Esophagus muscularis mucosa (tissue), 4 donors: ENCODE measurements around the gene EPHB1. TPM values are rescaled to one million over a fixed set of nuclear protein-coding genes. Genes with fewer than 3 reads are reported as not detected.

Experiments used
- DNase-seq: peaks from one replicate; pipeline ENCODE4 v3.0.0-alpha.2; 2017; ENCODE audit errors: extremely low spot score
- H3K27ac ChIP-seq, 4 donors: fragments of 200-600 bp; sonication (generic); replicated peaks in 1 of 4; 1 replicate in 3 of 4; 2 replicates in 1 of 4; pipeline ENCODE4 v1.5.1; 2016 to 2019; ENCODE audit warnings: mild to moderate bottlenecking in 1 of 4
- H3K27me3 ChIP-seq, 4 donors: fragments of 200-600 bp; sonication (generic); one replicate each; pipeline versions ENCODE4 v1.5.1 to v1.6.0; 2016 to 2019
- H3K36me3 ChIP-seq, 4 donors: fragments of 200-600 bp; sonication (generic); one replicate each; pipeline ENCODE4 v1.5.1; 2016 to 2019
- H3K4me1 ChIP-seq, 4 donors: fragments of 200-600 bp; sonication (generic); one replicate each; pipeline ENCODE4 v1.5.1; 2016 to 2019
- H3K4me3 ChIP-seq, 4 donors: fragments of 200-600 bp; sonication (generic); 1 replicate in 2 of 4; 2 replicates in 2 of 4; pipeline ENCODE4 v1.5.1; 2016 to 2019; ENCODE audit warnings: mild to moderate bottlenecking in 4 of 4, moderate library complexity in 1 of 4
- H3K9me3 ChIP-seq, 4 donors: fragments of 200-600 bp; sonication (generic); 1 replicate in 3 of 4; 2 replicates in 1 of 4; pipeline ENCODE4 v1.5.1; 2016 to 2019
- CTCF ChIP-seq, 3 experiments: fragments of 200-600 bp in 2 of 3; fragments of 450-650 bp in 1 of 3; sonication (generic) in 2 of 3; IDR thresholded peaks; one replicate each; pipeline ENCODE4 v1.5.1; 2017 to 2019; ENCODE audit warnings: antibody characterized with exemption in 3 of 3, mild to moderate bottlenecking in 2 of 3, moderate library complexity in 1 of 3
- EP300 ChIP-seq: sonication (generic); formaldehyde crosslinking; IDR thresholded peaks from one replicate; pipeline ENCODE4 v1.6.1; 2017; ENCODE audit warnings: antibody characterized with exemption
- POLR2A ChIP-seq: fragments of 450-650 bp; IDR thresholded peaks from one replicate; pipeline ENCODE4 v1.6.1; 2017; ENCODE audit warnings: antibody characterized with exemption, moderate library complexity, mild to moderate bottlenecking, low read depth
- POLR2AphosphoS5 ChIP-seq, 2 donors: sonication (generic); formaldehyde crosslinking; IDR thresholded peaks; one replicate each; pipeline ENCODE4 v1.6.1; 2017; ENCODE audit warnings: antibody characterized with exemption in 2 of 2
- WGBS: methylation state at CpG from one replicate; pipeline ENCODE4 v1.1.5; 2018; 5-methylcytosine and 5-hydroxymethylcytosine counted together
- intact Hi-C: fragments of 100-400 bp; cut with DNase I; formaldehyde crosslinking; loops from one replicate; pipeline ENCODE4 v1.15.1; 2023
- total RNA-seq, 4 donors: library from RNA; depleted of rRNA; stranded (reverse); fragments of >200 nt; gene quantifications; one replicate each; pipeline versions ENCODE4 v1.1.0 to v1.2.1, GENCODE V29; 2016

The EPHB1 gene
- total RNA-seq, 4 donors from 2014 or later, result under 0.01 to 6.1 (median 2.8) TPM

GRCh38 chr3:134941820-134942219 lies 146.8 kb downstream of the EPHB1 start:
- no peaks in the 10 kb centered on the region for H3K36me3 ChIP-seq
- H3K27me3 ChIP-seq, result no peaks in the 10 kb centered on the region
- 90% methylated on average over 1 of the region's 1 CpG for WGBS
- H3K27ac ChIP-seq, result no peak overlapping the region
- no peaks in the 10 kb centered on the region for H3K9me3 ChIP-seq
- H3K4me1 ChIP-seq, result peaks cover 0 to 3% (median 0%) of the 10 kb centered on the region in 4 donors
- H3K4me3 ChIP-seq, result no peak overlapping the region
- TF ChIP-seq POLR2A (no peak), EP300 (no peak), POLR2AphosphoS5 (IDR thresholded peaks at IDR 0.05) (no peak), CTCF (IDR thresholded peaks at IDR 0.05) (no peak)
- intact Hi-C loops, result no loop called here
- no peak for DNase-seq

- intact Hi-C loops, result no loop called here
- H3K27ac ChIP-seq, result no peak overlapping the region
These were observed 149.4 kb downstream of the EPHB1 start for GRCh38 chr3:134944429-134944828.

GRCh38 chr3:134949150-134949549 lies 154.1 kb downstream of the EPHB1 start:
- intact Hi-C loops, result no loop called here
- peaks cover 0 to 12% (median 0%) of the 10 kb centered on the region in 4 donors for H3K9me3 ChIP-seq
- H3K27ac ChIP-seq, result no peak overlapping the region
- DNase-seq, result no peak
- no peaks in the 10 kb centered on the region for H3K4me1 ChIP-seq
- H3K4me3 ChIP-seq, result no peak overlapping the region
- peaks cover 0 to 15% (median 0%) of the 10 kb centered on the region in 4 donors for H3K36me3 ChIP-seq
- WGBS, result 95% methylated on average over 2 of the region's 2 CpGs
- H3K27me3 ChIP-seq, result no peaks in the 10 kb centered on the region
- TF ChIP-seq POLR2A (no peak), EP300 (no peak), POLR2AphosphoS5 (IDR thresholded peaks at IDR 0.05) (no peak), CTCF (IDR thresholded peaks at IDR 0.05) (no peak)

More at GRCh38 chr3:134944429-134944828, 149.4 kb downstream of the EPHB1 start:
- Histone ChIP-seq H3K4me1 (no peaks in the 10 kb centered on the region), H3K27me3 (no peaks in the 10 kb centered on the region), H3K36me3 (no peaks in the 10 kb centered on the region), H3K4me3 (no peak overlapping the region), H3K9me3 (no peaks in the 10 kb centered on the region)
- no peak for TF ChIP-seq CTCF (IDR thresholded peaks at IDR 0.05)
- TF ChIP-seq EP300, result no peak
- no peak for TF ChIP-seq POLR2A
- no peak for TF ChIP-seq POLR2AphosphoS5 (IDR thresholded peaks at IDR 0.05)
- 84% methylated on average over 1 of the region's 1 CpG for WGBS
- no peak for DNase-seq

DNA sequence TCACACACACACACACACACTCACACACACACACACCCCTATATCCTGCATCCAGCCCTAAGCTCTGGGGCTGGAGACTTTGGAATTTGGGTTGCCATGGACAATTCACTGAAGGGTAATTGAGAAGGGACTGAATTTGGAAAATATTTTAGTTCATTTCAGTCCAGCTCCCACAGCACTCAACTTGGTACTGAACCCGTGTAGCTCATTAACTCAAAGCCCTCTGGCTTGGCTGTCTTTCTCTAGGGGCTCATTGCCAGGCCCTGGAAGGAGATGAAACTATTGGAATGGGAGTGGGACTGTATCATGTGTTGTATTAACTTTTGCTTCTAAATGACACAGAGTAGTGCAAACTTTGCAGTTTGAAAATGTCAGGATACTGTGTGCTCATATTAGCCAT lies 157.3 kb downstream of the EPHB1 start:
- H3K27me3 ChIP-seq, result no peaks in the 10 kb centered on the region
- no peaks in the 10 kb centered on the region for H3K4me1 ChIP-seq
- DNase-seq, result no peak
- H3K4me3 ChIP-seq, result no peak overlapping the region
- TF ChIP-seq EP300 (no peak), CTCF (IDR thresholded peaks at IDR 0.05) (no peak), POLR2AphosphoS5 (IDR thresholded peaks at IDR 0.05) (no peak), POLR2A (no peak)
- intact Hi-C loops, result no loop called here
- peaks cover 0 to 15% (median 0%) of the 10 kb centered on the region in 4 donors for H3K36me3 ChIP-seq
- peaks cover 0 to 12% (median 0%) of the 10 kb centered on the region in 4 donors for H3K9me3 ChIP-seq
- WGBS, result 72% methylated on average over 1 of the region's 1 CpG
- H3K27ac ChIP-seq, result no peak overlapping the region

- H3K4me1 ChIP-seq, result no peaks in the 10 kb centered on the region
- no peak for DNase-seq
- TF ChIP-seq POLR2A, result no peak
- no peak for TF ChIP-seq EP300
- TF ChIP-seq POLR2AphosphoS5 (IDR thresholded peaks at IDR 0.05), result no peak
- TF ChIP-seq CTCF (IDR thresholded peaks at IDR 0.05), result no peak
- H3K27me3 ChIP-seq, result no peaks in the 10 kb centered on the region
- WGBS, result 62% methylated on average over 1 of the region's 2 CpGs
- no peak overlapping the region for H3K27ac ChIP-seq
- H3K36me3 ChIP-seq, result peaks cover 0 to 15% (median 0%) of the 10 kb centered on the region in 4 donors
- intact Hi-C loops, result no loop called here
- no peak overlapping the region for H3K4me3 ChIP-seq
- H3K9me3 ChIP-seq, result peaks cover 0 to 9% (median 0%) of the 10 kb centered on the region in 4 donors
These were observed 160.8 kb downstream of the EPHB1 start for GRCh38 chr3:134955874-134956273.
